GM12801 (cell line): ENCODE data around the gene GPC5.

Source experiments
- TF ChIP-seq, protein P1 (sequence below): IDR thresholded peaks from one replicate; pipeline ENCODE4 v1.5.1; 2011; ENCODE audit warnings: control low read depth; ENCODE audit not compliant: insufficient read length; ENCODE audit errors: extremely low read depth

GPC5 gene

DNA sequence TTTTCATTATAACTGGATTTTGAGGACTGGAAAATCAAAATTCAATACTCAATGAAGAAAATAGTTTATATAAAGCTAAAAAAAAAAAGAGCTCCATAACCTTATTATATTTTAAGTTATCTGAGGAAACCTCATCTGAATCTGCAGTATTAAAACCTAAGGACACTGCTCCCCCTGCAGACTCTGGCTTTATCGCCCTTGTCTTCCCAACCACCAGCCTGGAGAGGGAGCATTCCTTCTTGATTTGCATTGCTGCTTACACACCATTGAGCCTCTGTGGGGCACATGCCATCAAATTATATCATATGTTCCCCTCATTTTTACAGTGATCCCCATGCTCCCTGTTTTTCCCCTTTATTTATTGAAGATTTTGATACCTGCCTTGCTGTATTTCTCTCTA is 956.8 kb downstream of the GPC5 start:
- TF ChIP-seq, protein P1, sequence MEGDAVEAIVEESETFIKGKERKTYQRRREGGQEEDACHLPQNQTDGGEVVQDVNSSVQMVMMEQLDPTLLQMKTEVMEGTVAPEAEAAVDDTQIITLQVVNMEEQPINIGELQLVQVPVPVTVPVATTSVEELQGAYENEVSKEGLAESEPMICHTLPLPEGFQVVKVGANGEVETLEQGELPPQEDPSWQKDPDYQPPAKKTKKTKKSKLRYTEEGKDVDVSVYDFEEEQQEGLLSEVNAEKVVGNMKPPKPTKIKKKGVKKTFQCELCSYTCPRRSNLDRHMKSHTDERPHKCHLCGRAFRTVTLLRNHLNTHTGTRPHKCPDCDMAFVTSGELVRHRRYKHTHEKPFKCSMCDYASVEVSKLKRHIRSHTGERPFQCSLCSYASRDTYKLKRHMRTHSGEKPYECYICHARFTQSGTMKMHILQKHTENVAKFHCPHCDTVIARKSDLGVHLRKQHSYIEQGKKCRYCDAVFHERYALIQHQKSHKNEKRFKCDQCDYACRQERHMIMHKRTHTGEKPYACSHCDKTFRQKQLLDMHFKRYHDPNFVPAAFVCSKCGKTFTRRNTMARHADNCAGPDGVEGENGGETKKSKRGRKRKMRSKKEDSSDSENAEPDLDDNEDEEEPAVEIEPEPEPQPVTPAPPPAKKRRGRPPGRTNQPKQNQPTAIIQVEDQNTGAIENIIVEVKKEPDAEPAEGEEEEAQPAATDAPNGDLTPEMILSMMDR: no peak

DNA sequence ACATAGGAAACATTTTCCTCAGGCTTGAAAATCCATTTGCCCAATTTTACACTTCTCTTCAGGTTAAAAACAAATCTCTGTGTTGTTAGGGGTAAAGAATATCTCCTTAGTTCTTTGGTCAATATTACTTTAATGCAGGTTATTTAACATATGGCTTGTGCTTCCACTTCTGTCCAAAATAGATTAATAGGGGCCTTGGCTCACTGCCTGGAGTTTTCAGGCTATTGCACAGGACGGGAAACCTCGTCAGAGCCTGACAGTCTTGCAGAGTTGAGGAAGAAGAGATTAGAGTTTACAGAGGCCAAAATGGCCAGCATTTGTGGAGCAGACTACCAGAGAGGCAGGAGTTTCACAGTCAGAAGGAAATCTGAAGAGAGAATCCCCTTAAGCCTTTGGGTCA is 964.3 kb downstream of the GPC5 start:
- TF ChIP-seq, protein P1: no peak

DNA sequence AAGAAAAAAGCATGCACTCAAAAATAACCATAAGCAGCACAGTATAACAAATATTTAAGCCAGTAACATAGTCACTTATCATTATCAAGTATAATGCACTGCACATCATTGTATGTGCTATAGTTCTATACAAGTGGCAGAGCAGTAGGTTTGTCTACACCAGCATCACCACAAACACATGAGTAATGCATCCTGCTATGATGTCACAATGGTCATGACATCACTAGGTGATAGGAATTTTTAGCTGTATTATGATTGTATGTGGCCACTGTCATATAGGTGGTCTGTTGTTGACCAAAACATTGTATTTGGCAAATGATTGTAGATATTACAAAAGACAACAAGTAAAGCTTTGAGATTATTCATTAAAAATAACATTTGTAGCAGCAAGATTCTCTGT is 967.5 kb downstream of the GPC5 start:
- TF ChIP-seq, protein P1: no peak

DNA sequence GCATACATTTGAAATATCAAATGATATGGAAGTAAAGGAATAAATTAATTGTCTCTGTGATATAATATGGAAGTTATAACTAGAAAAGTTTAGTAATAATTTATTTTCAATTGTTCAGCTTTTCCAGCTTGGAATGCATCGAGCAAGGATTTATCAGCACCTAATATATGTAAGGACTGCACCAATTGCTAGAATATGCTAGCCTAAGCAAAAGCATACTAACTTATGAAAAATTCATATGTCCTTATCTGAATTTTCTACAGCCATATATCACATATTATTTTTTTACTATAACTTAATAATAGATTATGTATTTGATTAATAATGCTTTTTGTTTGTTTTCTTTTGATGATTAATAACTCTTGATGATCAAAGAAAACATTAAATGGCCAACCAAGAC is 979.0 kb downstream of the GPC5 start:
- TF ChIP-seq, protein P1: no peak

DNA sequence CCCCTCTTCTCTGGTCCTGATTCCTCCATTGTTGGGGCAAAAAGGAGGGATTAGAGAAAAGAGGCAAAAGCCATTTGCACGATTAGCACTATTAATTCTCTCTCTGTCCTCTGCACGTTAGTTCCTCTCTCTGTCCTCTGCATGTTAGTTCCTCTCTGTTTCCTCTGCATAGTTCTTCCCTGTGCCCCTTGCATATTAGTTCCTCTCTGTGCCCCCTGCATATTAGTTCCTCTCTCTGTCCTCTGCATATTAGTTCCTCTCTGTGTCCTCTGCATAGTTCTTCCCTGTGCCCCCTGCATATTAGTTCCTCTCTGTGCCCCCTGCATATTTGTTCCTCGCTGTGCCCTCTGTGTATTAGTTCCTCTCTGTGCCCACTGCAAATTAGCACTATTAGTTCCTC is 981.0 kb downstream of the GPC5 start:
- TF ChIP-seq, protein P1: no peak

DNA sequence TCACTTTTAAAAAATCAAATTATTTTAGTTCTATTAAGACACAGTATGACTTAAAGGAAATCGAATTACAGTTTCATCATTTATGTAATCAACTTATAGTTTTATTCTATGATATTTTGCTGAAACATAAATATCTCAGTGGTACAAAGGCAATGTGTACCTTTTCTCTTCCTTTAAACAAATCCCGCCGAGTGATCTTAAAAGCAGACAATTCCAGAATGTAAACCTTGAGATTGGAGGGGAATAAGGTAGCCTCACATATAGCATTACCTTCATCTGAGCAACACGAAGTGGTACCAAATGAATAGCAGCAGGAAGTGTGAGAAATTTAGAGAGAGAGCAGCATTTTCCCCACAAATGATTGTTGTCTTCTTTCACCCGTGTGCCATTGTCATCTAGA is 986.0 kb downstream of the GPC5 start:
- TF ChIP-seq, protein P1: no peak

DNA sequence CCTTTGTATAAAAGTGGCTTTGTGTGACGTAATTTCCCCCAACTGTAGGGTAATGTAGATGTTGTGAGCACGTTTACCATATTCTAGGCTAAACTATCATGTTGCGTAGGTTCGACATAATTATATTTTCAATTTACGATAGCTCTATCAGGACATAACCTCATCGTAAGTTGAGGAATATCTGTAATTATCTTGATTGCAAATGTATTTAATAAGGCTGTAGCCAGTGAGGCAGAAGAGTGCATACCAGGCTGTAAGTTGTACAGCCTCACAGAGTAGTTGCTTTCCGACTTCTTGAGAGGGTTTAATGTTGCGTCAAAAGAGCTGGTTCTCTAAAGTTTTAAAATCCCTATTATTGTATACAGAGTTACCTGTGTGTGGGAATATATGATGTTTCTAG is 988.8 kb downstream of the GPC5 start:
- TF ChIP-seq, protein P1: no peak

DNA sequence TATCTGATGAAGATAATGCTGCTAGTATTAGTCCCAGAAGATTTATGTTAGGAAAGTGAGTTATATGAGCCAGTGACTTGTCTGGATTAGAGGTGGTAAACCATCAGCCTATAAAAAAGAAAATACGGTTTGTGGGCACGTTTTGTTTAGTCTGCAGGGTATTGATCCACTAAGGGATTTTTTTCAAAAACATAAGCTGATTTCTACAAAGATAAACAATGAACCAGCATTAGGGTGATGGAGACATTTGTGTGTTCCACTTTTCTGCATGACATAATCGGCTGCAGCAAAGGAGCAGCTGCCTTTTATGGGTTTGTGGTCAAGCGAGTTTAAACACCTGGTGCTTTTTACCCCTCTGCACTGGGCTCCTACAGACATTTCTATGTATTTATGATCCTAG is 991.8 kb downstream of the GPC5 start:
- TF ChIP-seq, protein P1: no peak
